ENCODE results near the gene OBSCN.

The OBSCN gene

GRCh38 chr1:228392111-228392936 is 184.5 kb downstream of the OBSCN start:
- DNase-seq: no peak

- DNase-seq: no peak
These were observed 185.4 kb downstream of the OBSCN start for GRCh38 chr1:228393268-228393701.

GRCh38 chr1:228393811-228394570 is 186.1 kb downstream of the OBSCN start:
- no peak for DNase-seq

GRCh38 chr1:228394571-228395394 is 186.9 kb downstream of the OBSCN start:
- DNase-seq: no peak

- no peak for DNase-seq
These were observed 189.2 kb downstream of the OBSCN start for GRCh38 chr1:228396770-228397662.

- DNase-seq: no peak
These were observed 190.1 kb downstream of the OBSCN start for GRCh38 chr1:228397966-228398365.

- no peak for DNase-seq
These were observed 191.1 kb downstream of the OBSCN start for GRCh38 chr1:228398741-228399461.

- DNase-seq: no peak
These were observed 191.8 kb downstream of the OBSCN start for GRCh38 chr1:228399531-228400236.

GRCh38 chr1:228400237-228400651 is 192.4 kb downstream of the OBSCN start:
- no peak for DNase-seq

- no peak for DNase-seq
These were observed 193.0 kb downstream of the OBSCN start for GRCh38 chr1:228400692-228401454.

GRCh38 chr1:228401782-228402640 is 194.2 kb downstream of the OBSCN start:
- no peak for DNase-seq

- DNase-seq: no peak
These were observed 194.8 kb downstream of the OBSCN start for GRCh38 chr1:228402641-228403025.

GRCh38 chr1:228403231-228403631 is 195.4 kb downstream of the OBSCN start:
- no peak for DNase-seq

GRCh38 chr1:228404107-228404720 is 196.4 kb downstream of the OBSCN start:
- DNase-seq: no peak

- DNase-seq: no peak
These were observed 197.5 kb downstream of the OBSCN start for GRCh38 chr1:228405200-228405978.

- peak; percentile 22 for DNase-seq
These were observed 198.1 kb downstream of the OBSCN start for GRCh38 chr1:228405979-228406228.

- no peak for DNase-seq
These were observed 199.5 kb downstream of the OBSCN start for GRCh38 chr1:228407106-228408040.

All from activated CD4-positive, alpha-beta T cell treated with anti-CD3 and anti-CD28 coated beads for 48 hours (primary cell).